ENCODE data around the gene VANGL2.

The VANGL2 gene

DNA sequence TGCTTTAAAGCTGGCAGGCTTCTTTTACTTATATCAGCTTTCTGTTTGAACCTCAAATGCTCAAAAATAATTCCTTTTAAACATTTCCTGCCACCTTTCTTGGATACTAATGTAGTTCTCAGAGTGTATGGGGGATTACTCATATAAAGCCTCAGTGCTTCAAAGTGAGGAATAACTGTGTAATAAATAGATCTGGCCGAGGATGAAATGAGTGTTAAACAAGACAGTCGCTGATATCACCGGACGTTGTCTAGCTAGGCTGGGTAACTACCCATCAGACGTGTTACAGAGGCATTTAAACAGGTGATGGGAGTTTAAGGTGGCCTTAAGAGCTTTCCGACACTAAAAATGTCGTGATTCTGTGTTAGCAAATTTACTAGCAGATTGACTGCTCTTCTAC lies 53.1 kb downstream of the VANGL2 start:
- TF ChIP-seq SIN3A (IDR thresholded peaks at IDR 0.05; ENCODE audit: borderline replicate concordance, insufficient read depth, low read length) = no peak
- TF ChIP-seq REST (IDR thresholded peaks at IDR 0.05; ENCODE audit: insufficient read depth in 1 of 2, low read depth in 2 of 2, low read length in 2 of 2) = no peak
- TF ChIP-seq TAF1 (IDR thresholded peaks at IDR 0.05; ENCODE audit: borderline replicate concordance, insufficient read depth, low read length) = no peak
- TF ChIP-seq FOXP2 (optimal IDR thresholded peaks at IDR 0.05; ENCODE audit: borderline replicate concordance, extremely low read depth, extremely low read length, insufficient read depth) = no peak
- TF ChIP-seq POLR2AphosphoS5 (IDR thresholded peaks at IDR 0.05; ENCODE audit: low read depth, low read length) = no peak

- no peak for TF ChIP-seq REST (IDR thresholded peaks at IDR 0.05; ENCODE audit: insufficient read depth in 1 of 2, low read depth in 2 of 2, low read length in 2 of 2)
- TF ChIP-seq SIN3A (IDR thresholded peaks at IDR 0.05; ENCODE audit: borderline replicate concordance, insufficient read depth, low read length) = no peak
- no peak for TF ChIP-seq FOXP2 (optimal IDR thresholded peaks at IDR 0.05; ENCODE audit: borderline replicate concordance, extremely low read depth, extremely low read length, insufficient read depth)
- no peak for TF ChIP-seq TAF1 (IDR thresholded peaks at IDR 0.05; ENCODE audit: borderline replicate concordance, insufficient read depth, low read length)
- no peak for TF ChIP-seq POLR2AphosphoS5 (IDR thresholded peaks at IDR 0.05; ENCODE audit: low read depth, low read length)
Observed at GRCh38 chr1:160454371-160455152, 54.2 kb downstream of the VANGL2 start.

DNA sequence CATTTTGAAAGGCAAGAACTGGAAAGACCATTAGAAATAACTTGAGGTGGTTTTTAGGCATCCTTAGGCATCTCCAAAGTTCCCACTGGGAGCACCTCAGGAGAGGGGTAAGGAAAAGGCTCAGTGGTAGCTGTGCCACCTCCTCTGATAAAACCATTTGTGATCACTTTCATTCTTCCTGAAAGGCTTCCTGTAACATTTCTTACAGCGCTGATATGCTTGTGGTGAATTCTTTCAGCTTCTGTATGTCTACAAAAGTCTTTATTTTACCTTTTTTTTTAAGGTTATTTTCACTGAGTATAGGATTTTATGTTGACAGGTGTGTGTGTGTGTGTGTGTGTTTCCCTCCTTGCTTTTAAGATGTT lies 54.8 kb downstream of the VANGL2 start:
- TF ChIP-seq FOXP2 (optimal IDR thresholded peaks at IDR 0.05; ENCODE audit: borderline replicate concordance, extremely low read depth, extremely low read length, insufficient read depth) (no peak), SIN3A (IDR thresholded peaks at IDR 0.05; ENCODE audit: borderline replicate concordance, insufficient read depth, low read length) (no peak), POLR2AphosphoS5 (IDR thresholded peaks at IDR 0.05; ENCODE audit: low read depth, low read length) (no peak), REST (IDR thresholded peaks at IDR 0.05; ENCODE audit: insufficient read depth in 1 of 2, low read depth in 2 of 2, low read length in 2 of 2) (no peak), TAF1 (IDR thresholded peaks at IDR 0.05; ENCODE audit: borderline replicate concordance, insufficient read depth, low read length) (no peak)

GRCh38 chr1:160459056-160459455 lies 58.7 kb downstream of the VANGL2 start:
- TF ChIP-seq SIN3A (IDR thresholded peaks at IDR 0.05; ENCODE audit: borderline replicate concordance, insufficient read depth, low read length) (no peak), FOXP2 (optimal IDR thresholded peaks at IDR 0.05; ENCODE audit: borderline replicate concordance, extremely low read depth, extremely low read length, insufficient read depth) (no peak), TAF1 (IDR thresholded peaks at IDR 0.05; ENCODE audit: borderline replicate concordance, insufficient read depth, low read length) (no peak), REST (IDR thresholded peaks at IDR 0.05; ENCODE audit: insufficient read depth in 1 of 2, low read depth in 2 of 2, low read length in 2 of 2) (no peak), POLR2AphosphoS5 (IDR thresholded peaks at IDR 0.05; ENCODE audit: low read depth, low read length) (no peak)
